Measurements from ENCODE around the gene WHRN.

DNA sequence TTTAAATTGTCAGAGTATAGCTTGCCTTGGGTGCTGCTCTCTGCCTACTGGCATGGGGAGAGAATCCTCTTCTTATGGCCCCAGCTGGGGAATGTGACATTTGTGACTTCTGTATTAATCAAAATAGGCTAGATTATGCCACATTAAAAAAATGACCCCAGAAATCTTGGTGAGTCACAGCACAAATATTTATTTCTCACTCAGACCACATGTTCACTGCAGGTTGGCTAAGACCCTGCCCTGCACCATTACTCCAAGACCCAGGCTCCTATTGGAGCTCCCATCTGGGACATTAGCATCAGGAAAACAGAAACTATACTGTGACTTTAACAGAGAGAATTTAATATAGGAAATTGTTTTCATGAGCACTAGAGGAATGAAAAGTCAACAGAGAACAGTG is 16.6 kb upstream of the WHRN start:
- TF ChIP-seq, protein P1, sequence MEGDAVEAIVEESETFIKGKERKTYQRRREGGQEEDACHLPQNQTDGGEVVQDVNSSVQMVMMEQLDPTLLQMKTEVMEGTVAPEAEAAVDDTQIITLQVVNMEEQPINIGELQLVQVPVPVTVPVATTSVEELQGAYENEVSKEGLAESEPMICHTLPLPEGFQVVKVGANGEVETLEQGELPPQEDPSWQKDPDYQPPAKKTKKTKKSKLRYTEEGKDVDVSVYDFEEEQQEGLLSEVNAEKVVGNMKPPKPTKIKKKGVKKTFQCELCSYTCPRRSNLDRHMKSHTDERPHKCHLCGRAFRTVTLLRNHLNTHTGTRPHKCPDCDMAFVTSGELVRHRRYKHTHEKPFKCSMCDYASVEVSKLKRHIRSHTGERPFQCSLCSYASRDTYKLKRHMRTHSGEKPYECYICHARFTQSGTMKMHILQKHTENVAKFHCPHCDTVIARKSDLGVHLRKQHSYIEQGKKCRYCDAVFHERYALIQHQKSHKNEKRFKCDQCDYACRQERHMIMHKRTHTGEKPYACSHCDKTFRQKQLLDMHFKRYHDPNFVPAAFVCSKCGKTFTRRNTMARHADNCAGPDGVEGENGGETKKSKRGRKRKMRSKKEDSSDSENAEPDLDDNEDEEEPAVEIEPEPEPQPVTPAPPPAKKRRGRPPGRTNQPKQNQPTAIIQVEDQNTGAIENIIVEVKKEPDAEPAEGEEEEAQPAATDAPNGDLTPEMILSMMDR (conservative IDR thresholded peaks at IDR 0.05), result no peak
- TF ChIP-seq EZH2 (IDR thresholded peaks at IDR 0.05; ENCODE audit: low read depth), result no peak

All from PC-9 (cell line).